Measurements from ENCODE around the gene ARMC9.

Gene ARMC9

GRCh38 chr2:231204581-231204980 is 6.2 kb downstream of the ARMC9 start:
- no peak for DNase-seq

DNA sequence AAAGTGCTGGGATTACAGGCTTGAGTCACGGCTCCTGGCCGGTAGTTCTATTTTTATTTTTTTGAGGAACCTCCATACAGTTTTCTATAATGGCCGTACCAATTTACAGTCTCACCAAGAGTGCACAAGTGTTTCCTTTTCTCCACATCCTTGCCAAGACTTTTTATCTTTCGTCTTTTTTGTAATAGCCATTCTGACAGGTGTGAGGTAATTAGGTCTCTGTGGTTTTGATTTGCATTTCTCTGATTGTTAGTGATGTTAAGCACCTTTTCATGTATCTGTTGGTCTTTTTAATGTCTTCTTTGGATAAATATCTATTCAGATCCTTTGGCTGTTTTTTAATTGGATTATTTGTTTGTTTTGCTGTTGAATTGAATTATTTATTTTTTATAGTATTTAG is 9.3 kb downstream of the ARMC9 start:
- no peak for DNase-seq

GRCh38 chr2:231210782-231211181 is 12.4 kb downstream of the ARMC9 start:
- DNase-seq, result no peak

- no peak for DNase-seq
Measured at GRCh38 chr2:231211486-231211885, 13.1 kb downstream of the ARMC9 start.

GRCh38 chr2:231212329-231212845 is 14.0 kb downstream of the ARMC9 start:
- DNase-seq, result no peak

DNA sequence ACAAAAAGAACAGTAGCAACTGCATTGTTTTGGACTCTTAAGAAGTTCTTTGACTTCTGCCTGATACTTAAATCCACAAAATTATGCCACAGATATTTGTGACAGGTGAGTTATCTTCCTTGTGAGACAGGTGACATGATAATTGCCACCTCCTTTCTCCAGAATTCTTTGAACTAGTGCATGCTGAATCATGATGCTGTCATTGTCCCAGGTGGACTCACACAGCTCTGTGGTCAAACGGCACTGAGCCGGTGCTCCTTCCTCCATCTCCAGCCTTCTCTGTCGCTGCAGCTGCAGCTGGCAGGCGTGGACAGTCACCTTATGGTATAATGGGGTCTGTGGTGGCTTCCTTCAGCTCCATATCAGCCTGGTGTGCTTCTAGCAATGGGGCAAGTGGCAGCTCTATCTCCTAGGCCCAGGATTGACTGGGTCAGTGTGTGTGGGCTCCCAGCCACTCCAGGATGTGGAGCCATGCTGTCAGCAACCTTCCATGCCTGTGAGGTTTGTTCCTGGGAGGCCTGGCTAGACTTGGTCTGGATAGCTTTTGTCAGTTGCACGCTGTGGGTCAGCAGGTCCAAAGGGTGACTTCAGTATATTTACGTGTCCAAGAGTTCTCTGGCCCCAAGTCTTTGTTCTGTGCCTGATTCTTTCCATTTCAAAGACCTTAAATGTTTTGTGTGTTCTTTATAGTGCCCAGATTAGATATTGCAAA is 15.7 kb downstream of the ARMC9 start:
- DNase-seq, result no peak

DNA sequence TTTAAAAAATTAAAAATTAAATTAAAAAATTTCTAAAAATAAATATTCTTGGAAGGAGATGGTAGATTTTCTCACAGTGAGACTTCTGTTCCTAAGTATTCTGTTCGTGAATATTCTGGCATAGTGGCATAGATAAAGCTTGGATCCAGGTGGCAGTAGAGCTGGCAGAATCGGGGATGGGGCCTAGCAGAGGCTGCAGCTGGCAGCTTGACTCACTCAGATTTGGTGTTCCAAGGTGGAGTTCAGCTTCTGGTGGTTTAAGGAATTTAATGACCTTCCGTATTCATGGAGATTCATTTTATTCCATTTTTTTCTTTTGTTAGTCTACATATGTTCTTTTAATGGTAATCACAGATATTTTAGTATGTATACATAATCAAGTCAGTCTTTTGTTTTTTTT is 19.9 kb downstream of the ARMC9 start:
- DNase-seq, result no peak

GRCh38 chr2:231219289-231219688 is 20.9 kb downstream of the ARMC9 start:
- no peak for DNase-seq

DNA sequence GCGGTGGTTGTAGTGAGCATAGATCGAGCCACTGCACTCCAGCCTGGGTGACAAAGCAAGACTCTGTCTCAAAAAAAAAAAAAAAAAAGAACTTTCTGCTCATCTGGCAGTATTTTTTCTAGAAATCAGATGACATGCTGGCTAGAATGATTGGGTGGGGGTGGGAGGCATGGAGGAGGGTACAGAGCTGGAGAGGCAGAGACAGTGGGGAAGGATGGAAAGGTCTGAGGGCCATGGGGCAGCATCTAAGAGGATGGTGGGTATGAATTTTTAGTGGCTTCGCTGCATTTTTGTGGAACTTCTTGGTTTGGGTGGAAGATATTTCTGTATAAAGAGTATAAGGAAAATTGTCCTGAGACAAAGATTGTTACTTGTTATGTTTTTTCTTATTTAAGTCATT is 23.3 kb downstream of the ARMC9 start:
- no peak for DNase-seq

DNA sequence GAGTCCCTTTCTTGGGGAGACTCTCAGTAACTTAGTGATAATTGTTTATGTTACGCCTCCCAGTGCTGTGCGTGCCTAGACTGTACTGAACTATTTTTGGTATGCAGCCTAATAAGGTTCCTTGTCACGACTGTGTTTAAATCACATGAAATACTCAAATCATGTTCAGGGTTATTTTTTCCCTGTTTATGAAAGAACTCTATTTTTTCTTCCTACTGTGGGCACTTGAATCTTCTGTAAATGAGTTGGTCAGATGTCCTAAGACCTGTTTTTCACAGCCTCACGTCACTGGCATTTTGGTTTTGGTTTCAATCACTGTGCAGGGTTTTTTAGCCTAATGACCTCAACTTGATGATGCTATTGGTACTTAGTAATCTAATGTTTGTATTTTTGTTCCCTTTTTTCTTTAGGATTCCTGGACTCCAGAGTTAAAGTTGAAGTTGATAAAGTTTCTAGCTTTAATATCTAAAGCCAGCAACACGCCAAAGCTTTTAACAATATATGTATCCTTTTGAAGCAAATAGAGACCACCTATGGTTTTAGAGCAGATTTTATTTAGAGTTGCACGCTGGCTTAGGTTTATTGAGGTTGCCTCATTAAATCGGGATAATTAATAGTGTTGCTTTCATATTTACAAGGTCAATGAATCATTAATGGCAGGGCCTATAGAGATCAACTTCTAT is 24.0 kb downstream of the ARMC9 start:
- no peak for DNase-seq

GRCh38 chr2:231223001-231223375 is 24.6 kb downstream of the ARMC9 start:
- DNase-seq, result no peak

DNA sequence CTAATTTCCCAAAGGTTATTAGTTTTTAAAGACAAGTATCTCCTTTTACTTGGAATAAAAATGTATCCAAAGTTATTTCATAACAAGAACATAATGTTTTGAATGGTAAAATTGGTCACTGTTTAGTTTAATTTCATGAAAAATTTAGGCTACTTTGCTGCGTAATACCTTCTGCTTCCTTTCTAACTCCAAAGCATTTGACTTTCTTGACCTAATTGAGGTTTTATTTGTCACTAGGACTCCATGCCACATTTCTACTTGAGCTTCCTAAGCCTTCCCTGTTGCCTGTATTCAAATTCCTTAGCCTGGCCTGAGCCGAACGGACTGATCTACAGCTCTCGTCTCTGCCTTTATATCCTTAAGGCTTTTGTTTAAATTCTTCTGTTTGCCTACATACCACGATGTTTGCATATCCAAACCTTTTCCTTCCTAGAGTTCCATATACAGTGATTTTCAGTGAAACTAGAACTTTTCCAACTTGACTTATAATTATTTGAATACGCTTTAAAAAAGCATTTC is 25.1 kb downstream of the ARMC9 start:
- DNase-seq, result no peak

DNA sequence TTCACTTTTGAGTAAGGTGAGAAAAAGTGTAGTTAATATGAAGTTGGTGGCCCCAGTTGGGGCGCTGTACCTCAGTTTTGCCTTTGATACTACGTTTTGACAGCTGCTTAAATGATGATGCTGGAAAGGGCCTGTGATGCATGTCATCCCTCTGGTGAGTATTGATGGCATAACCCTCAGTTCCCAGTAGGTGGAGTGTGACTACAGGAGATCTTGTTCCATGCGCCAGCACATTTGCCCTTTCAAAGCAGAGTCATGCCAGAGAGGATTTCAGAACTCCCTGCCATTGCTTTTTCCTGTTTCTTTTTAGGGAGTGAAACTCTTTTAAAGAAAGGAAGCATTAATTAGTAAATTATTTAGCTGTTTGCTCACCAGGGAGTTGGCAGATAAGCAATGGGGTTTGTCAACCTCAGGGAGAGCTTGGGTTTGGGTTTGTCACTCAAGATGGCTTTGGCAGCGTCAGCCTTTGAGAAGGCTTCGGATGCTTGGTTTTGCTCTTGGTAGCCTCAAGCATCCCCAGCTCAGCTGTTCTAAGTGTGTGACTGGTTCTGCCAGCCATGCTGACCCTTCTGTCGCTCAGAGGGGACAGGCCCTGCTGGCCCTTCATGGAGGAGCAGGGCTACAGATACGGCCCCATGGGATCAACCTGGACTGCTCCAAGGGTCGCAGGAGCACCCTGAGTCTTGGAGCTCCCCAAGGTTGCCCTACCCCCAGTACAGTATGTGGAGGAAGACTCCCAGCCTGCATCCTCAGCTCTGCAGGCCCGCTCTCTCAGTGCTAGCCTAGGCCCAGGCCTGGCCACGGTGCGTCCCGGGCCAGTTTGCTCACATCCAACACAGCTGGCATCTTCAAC is 29.1 kb downstream of the ARMC9 start:
- peak; percentile 52 for DNase-seq

DNA sequence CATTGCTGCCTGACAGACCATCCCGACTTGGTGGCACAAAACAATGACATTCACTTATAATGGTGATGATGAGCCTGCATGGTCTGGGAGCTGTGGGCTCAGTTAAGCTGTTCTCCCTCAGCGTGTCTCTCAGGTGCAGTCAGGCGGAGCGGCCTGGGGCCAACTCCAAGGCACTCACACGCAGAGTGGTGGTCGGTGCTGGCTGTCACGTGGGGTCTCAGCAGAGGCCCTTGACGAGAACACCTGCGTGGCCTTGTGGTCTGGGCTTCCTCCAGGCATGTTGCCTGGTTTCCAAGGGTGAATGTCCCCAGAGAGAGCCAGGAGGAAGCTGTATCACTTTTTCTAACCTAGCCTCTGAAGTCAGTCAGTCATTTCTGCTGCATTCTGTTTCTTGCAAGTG is 29.8 kb downstream of the ARMC9 start:
- DNase-seq, result no peak

- DNase-seq, result no peak
Measured at GRCh38 chr2:231228974-231229529, 30.6 kb downstream of the ARMC9 start.

GRCh38 chr2:231235217-231235616 is 36.8 kb downstream of the ARMC9 start:
- no peak for DNase-seq

GRCh38 chr2:231238689-231239088 is 40.3 kb downstream of the ARMC9 start:
- no peak for DNase-seq

GRCh38 chr2:231239751-231240150 is 41.3 kb downstream of the ARMC9 start:
- DNase-seq, result no peak

DNA sequence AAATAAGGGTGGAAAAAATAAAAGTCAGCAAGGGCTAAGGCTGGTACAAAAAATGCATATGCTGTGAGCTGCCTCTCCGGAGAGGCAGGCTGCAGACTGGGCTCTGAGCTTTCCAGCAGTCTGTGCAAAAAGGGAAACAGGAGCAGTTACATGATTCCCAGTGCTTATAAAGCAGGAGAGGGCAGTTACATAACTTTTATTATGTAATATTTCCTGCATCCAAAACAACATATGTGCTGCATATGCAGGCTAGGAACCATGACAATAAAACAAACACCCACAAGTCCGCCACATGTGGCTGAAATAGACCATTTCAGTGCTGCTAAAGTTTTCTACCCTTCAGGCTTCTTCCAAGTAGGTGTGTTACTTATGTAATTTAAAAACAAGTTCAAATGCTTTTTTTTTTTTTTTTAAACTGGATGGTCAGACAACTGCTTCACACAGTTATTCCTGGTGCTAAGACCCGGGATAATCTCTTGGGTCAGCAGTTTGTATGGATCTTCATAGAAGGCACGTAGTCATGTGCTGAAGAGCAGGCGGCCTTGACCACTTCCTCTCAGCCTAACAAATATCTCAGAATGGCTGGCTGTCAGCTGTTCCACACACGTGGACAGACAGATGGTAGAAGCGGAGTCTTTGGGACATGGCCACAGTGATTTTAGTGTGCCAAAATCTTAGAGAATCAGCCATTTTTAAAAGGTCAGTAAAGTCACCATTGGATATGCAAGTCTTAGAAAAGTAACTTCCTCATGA is 43.5 kb downstream of the ARMC9 start:
- DNase-seq, result no peak

- DNase-seq, result no peak
Measured at GRCh38 chr2:231243866-231244265, 45.4 kb downstream of the ARMC9 start.

GRCh38 chr2:231244382-231245248 is 46.2 kb downstream of the ARMC9 start:
- no peak for DNase-seq

Measured in NCI-H2227 treated with DMSO at 0.1 percent for 48 hours (cell line).